Heart right ventricle (tissue), 16 donors: Measurements from ENCODE around the gene ADSS1. TPM values are rescaled to one million over a fixed set of nuclear protein-coding genes. Genes with fewer than 3 reads are reported as not detected.

Source experiments
- ATAC-seq, 8 donors: fragments of 200-7000 bp; cut with Tn5 transposase; one replicate each; pipeline ENCODE4 v1.9.1; 2020; ENCODE audit warnings: mild to moderate bottlenecking in 8 of 8, moderate library complexity in 8 of 8, moderate number of reproducible peaks in 1 of 8
- DNase-seq, 2 donors: peaks; one replicate each; pipeline ENCODE4 v3.0.0-alpha.2; 2020
- H3K27ac ChIP-seq, 10 donors: fragments of 200-600 bp; sonication (generic) in 2 of 10; one replicate each; pipeline versions ENCODE4 v1.5.0 to v1.8.0; 2020 to 2022; ENCODE audit warnings: mild to moderate bottlenecking in 3 of 10
- H3K27me3 ChIP-seq, 7 donors: fragments of 200-600 bp; one replicate each; pipeline ENCODE4 v1.8.0; 2021 to 2022; ENCODE audit warnings: mild to moderate bottlenecking in 2 of 7
- H3K36me3 ChIP-seq, 9 donors: fragments of 200-600 bp; sonication (generic) in 1 of 9; one replicate each; pipeline versions ENCODE4 v1.5.0 to v1.8.0; 2020 to 2022; ENCODE audit warnings: mild to moderate bottlenecking in 2 of 9
- H3K4me1 ChIP-seq, 9 donors: fragments of 200-600 bp; sonication (generic) in 1 of 9; one replicate each; pipeline versions ENCODE4 v1.5.0 to v1.8.0; 2020 to 2022; ENCODE audit warnings: mild to moderate bottlenecking in 4 of 9
- H3K4me3 ChIP-seq, 10 donors: fragments of 200-600 bp; sonication (generic) in 2 of 10; one replicate each; pipeline versions ENCODE4 v1.5.0 to v1.8.0; 2020 to 2022; ENCODE audit warnings: mild to moderate bottlenecking in 7 of 10, moderate library complexity in 2 of 10
- H3K9me3 ChIP-seq, 11 donors: fragments of 200-600 bp in 10 of 11; sonication (generic) in 2 of 11; one replicate each; pipeline versions ENCODE4 v1.5.0 to v1.8.0; 2013 to 2022; ENCODE audit warnings: mild to moderate bottlenecking in 2 of 11, control low read depth in 1 of 11, moderate library complexity in 1 of 11
- CTCF ChIP-seq, 9 donors: fragments of 200-600 bp; sonication (generic) in 2 of 9; IDR thresholded peaks; one replicate each; pipeline versions ENCODE4 v1.5.0 to v1.8.0; 2021 to 2022; ENCODE audit warnings: antibody characterized with exemption in 9 of 9, mild to moderate bottlenecking in 5 of 9, moderate library complexity in 1 of 9
- WGBS, 2 donors: extraction: QIAGEN DNeasy Blood & Tissue Kit; methylation state at CpG; one replicate each; pipeline ENCODE4 v1.1.7; 2013; ENCODE audit warnings: inconsistent platforms in 1 of 2; 5-methylcytosine and 5-hydroxymethylcytosine counted together
- intact Hi-C, 10 donors: fragments of 100-400 bp; cut with DNase I; formaldehyde crosslinking; loops; one replicate each; pipeline versions ENCODE4 v1.11.1 to v1.14.2; 2022
- polyA plus RNA-seq, 2 donors: library from polyadenylated mRNA; stranded (reverse); fragments of 200-250 nt; gene quantifications; one replicate each; pipeline ENCODE4 v1.2.3, GENCODE V29; 2013
- total RNA-seq, 10 donors: library from RNA; stranded (reverse); fragmentation: NEBNext Ultra II Directional in 3 of 10; extraction: Animal tissue kit (Norgen Biotek cat#: 25700) in 3 of 10; gene quantifications; one replicate each; pipeline versions ENCODE4 v1.2.1 to v1.2.4, GENCODE V29; 2021 to 2023
- donor health status: Arrhythmogenic right ventricular cardiomyopathy.
- donor health status: ischemic (EF 13 %, LVEDD 7.1; RV severe dilation, severe dysfunction).
- donor health status: healthy with polysubstance abuse.
- donor health status: DM: no; HTN: yes; CAD: no.
- donor health status: DM: no; HTN: no; CAD: no.
- donor health status: ischemic (EF 25% LVEDD 6.9; RV normal size, moderate dysfunction).
- donor health status: ischemic (EF 25% LVEDD 5.7; RV mildly dilated, moderate dysfunction).
- donor health status: healthy.
- donor health status: DM: yes; HTN: yes; CAD: no.
- donor health status: Ischemic cardiomyopathy.
- donor health status: ischemic (EF 35%, LVEDD 5.7; RV mildly dilated, moderate dysfunction).
- donor health status: nonischemic (EF 11% LVEDD 7.7; RV severe dilation, severe dysfunction).
- donor health status: DM: yes; HTN: yes; CAD: no.
- donor health status: PGD.
- donor health status: ischemic (EF 29% LVEDD 5.4; RV normal size, mild dysfunction).
- donor health status: nonischemic (EF 23%, LVEDD 6.1; RV moderate dilation, normal function).

ADSS1 gene
- total and polyA plus RNA-seq, 12 donors = 74.6 to 295 (median 195) TPM

GRCh38 chr14:104717646-104718045 lies 6.4 kb upstream of the ADSS1 start:
- no peak for TF ChIP-seq CTCF (IDR thresholded peaks at IDR 0.05)
- Histone ChIP-seq H3K9me3 (no peaks in the 10 kb centered on the region), H3K4me3 (no peak overlapping the region), H3K27ac (peak overlapping the region in 5 of 10 donors; percentile 1 to 69 (median 52)), H3K27me3 (no peaks in the 10 kb centered on the region), H3K36me3 (peaks cover 0 to 69% (median 32%) of the 10 kb centered on the region in 9 donors), H3K4me1 (peaks cover 9 to 41% (median 28%) of the 10 kb centered on the region in 9 donors)
- DNase-seq (no peak), ATAC-seq (peak in 5 of 8 donors; percentile 1 to 29 (median 15))
- WGBS, 2 donors = 52 to 55% methylated on average over 20 of the region's 20 CpGs
- intact Hi-C loops = no loop called here

GRCh38 chr14:104718147-104718546 lies 5.9 kb upstream of the ADSS1 start:
- WGBS, 2 donors = 80 to 86% methylated on average over 10 of the region's 10 CpGs
- no peaks in the 10 kb centered on the region for H3K9me3 ChIP-seq
- H3K27ac ChIP-seq = peak overlapping the region in 7 of 10 donors; percentile 16 to 69 (median 52)
- TF ChIP-seq CTCF (IDR thresholded peaks at IDR 0.05) = no peak
- ATAC-seq = no peak
- peaks cover 0 to 64% (median 27%) of the 10 kb centered on the region in 9 donors for H3K36me3 ChIP-seq
- no peak overlapping the region for H3K4me3 ChIP-seq
- no peak for DNase-seq
- no peaks in the 10 kb centered on the region for H3K27me3 ChIP-seq
- intact Hi-C loops = no loop called here
- peaks cover 13 to 46% (median 31%) of the 10 kb centered on the region in 9 donors for H3K4me1 ChIP-seq

GRCh38 chr14:104718871-104719270 lies 5.2 kb upstream of the ADSS1 start:
- Histone ChIP-seq H3K27ac (peak overlapping the region in 8 of 10 donors; percentile 14 to 69 (median 48)), H3K27me3 (no peaks in the 10 kb centered on the region), H3K4me1 (peaks cover 20 to 53% (median 39%) of the 10 kb centered on the region in 9 donors), H3K4me3 (no peak overlapping the region), H3K36me3 (peaks cover 0 to 57% (median 20%) of the 10 kb centered on the region in 9 donors), H3K9me3 (no peaks in the 10 kb centered on the region)
- intact Hi-C loops = no loop called here
- ATAC-seq (no peak), DNase-seq (no peak)
- TF ChIP-seq CTCF (IDR thresholded peaks at IDR 0.05) = no peak
- 49 to 70% methylated on average over 11 of the region's 11 CpGs for WGBS, 2 donors

- peak overlapping the region in 6 of 10 donors; percentile 25 to 69 (median 56) for H3K27ac ChIP-seq
- no peak overlapping the region for H3K4me3 ChIP-seq
- no peaks in the 10 kb centered on the region for H3K27me3 ChIP-seq
- 86 to 87% methylated on average over 15 of the region's 15 CpGs for WGBS, 2 donors
- DNase-seq (no peak), ATAC-seq (no peak)
- peaks cover 0 to 53% (median 15%) of the 10 kb centered on the region in 9 donors for H3K36me3 ChIP-seq
- peaks cover 20 to 54% (median 41%) of the 10 kb centered on the region in 9 donors for H3K4me1 ChIP-seq
- H3K9me3 ChIP-seq = no peaks in the 10 kb centered on the region
- TF ChIP-seq CTCF (IDR thresholded peaks at IDR 0.05) = no peak
- intact Hi-C loops = no loop called here
These were observed 4.7 kb upstream of the ADSS1 start for GRCh38 chr14:104719343-104719742.
